AG20443 (cell line): ENCODE measurements around the gene PDRG1.
A peak's percentile ranks its signal among the peaks of the same experiment; 100 is the strongest.
"Not testable (repeated sequence)": the region's sequence is repeated elsewhere in the genome, so short reads cannot be mapped to it uniquely, and the experiment has no call there.

ENCODE experiments used
- DNase-seq: peaks from one replicate; pipeline ENCODE4 v3.0.0; 2012; ENCODE audit warnings: low spot score, mixed read lengths

Gene PDRG1

GRCh38 chr20:31926493-31926892, 25.4 kb downstream of the PDRG1 start:
- DNase-seq = no peak

- no peak for DNase-seq
Observed at GRCh38 chr20:31925631-31926030, 26.2 kb downstream of the PDRG1 start.

- no peak for DNase-seq
Observed at GRCh38 chr20:31924561-31924960, 27.3 kb downstream of the PDRG1 start.

- peak; percentile 35 for DNase-seq
Observed at GRCh38 chr20:31923388-31924331, 28.2 kb downstream of the PDRG1 start.

GRCh38 chr20:31922588-31922987, 29.3 kb downstream of the PDRG1 start:
- no peak for DNase-seq

GRCh38 chr20:31922181-31922580, 29.7 kb downstream of the PDRG1 start:
- no peak for DNase-seq

- DNase-seq = not testable (repeated sequence)
Observed at GRCh38 chr20:31921480-31921879, 30.4 kb downstream of the PDRG1 start.

- no peak for DNase-seq
Observed at GRCh38 chr20:31920275-31920855, 31.5 kb downstream of the PDRG1 start.

- no peak for DNase-seq
Observed at GRCh38 chr20:31919410-31920155, 32.3 kb downstream of the PDRG1 start.

- no peak for DNase-seq
Observed at GRCh38 chr20:31918466-31919105, 33.3 kb downstream of the PDRG1 start.

GRCh38 chr20:31917962-31918412, 33.9 kb downstream of the PDRG1 start:
- not testable (repeated sequence) for DNase-seq

GRCh38 chr20:31916708-31917107, 35.1 kb downstream of the PDRG1 start:
- no peak for DNase-seq

- DNase-seq = no peak
Observed at GRCh38 chr20:31915491-31916280, 36.2 kb downstream of the PDRG1 start.

GRCh38 chr20:31914170-31914569, 37.7 kb downstream of the PDRG1 start:
- DNase-seq = no peak

- DNase-seq = no peak
Observed at GRCh38 chr20:31913431-31914157, 38.3 kb downstream of the PDRG1 start.

- DNase-seq = no peak
Observed at GRCh38 chr20:31910071-31910803, 41.6 kb downstream of the PDRG1 start.

GRCh38 chr20:31909253-31910070, 42.4 kb downstream of the PDRG1 start:
- DNase-seq = no peak

- no peak for DNase-seq
Observed at GRCh38 chr20:31908424-31908823, 43.4 kb downstream of the PDRG1 start.

GRCh38 chr20:31908016-31908415, 43.8 kb downstream of the PDRG1 start:
- no peak for DNase-seq
